SK-N-MC (cell line): ENCODE results near the gene PAX6.

ENCODE experiments used
- EZH2 ChIP-seq: fragments of 200-600 bp; sonication (generic); IDR thresholded peaks from one replicate; pipeline ENCODE4 v1.6.1; 2017; ENCODE audit warnings: antibody characterized with exemption
- POLR2AphosphoS5 ChIP-seq: IDR thresholded peaks from 2 replicates; pipeline ENCODE4 v1.6.1; 2012; ENCODE audit warnings: mild to moderate bottlenecking, low read depth, low read length, borderline replicate concordance

- TF ChIP-seq EZH2 (no peak), POLR2AphosphoS5 (no peak)
Observed at GRCh38 chr11:31764261-31764660, 46.9 kb downstream of the PAX6 start.
